Middle frontal gyrus (tissue), 1 donor: ENCODE data around the gene KHNYN.
"Not testable (repeated sequence)": the region's sequence is repeated elsewhere in the genome, so short reads cannot be mapped to it uniquely, and the experiment has no call there.

ENCODE experiments used
- DNase-seq: peaks from one replicate; pipeline ENCODE4 v3.0.0-alpha.2; 2015; ENCODE audit warnings: low spot score; ENCODE audit errors: extremely low spot score

KHNYN gene

DNA sequence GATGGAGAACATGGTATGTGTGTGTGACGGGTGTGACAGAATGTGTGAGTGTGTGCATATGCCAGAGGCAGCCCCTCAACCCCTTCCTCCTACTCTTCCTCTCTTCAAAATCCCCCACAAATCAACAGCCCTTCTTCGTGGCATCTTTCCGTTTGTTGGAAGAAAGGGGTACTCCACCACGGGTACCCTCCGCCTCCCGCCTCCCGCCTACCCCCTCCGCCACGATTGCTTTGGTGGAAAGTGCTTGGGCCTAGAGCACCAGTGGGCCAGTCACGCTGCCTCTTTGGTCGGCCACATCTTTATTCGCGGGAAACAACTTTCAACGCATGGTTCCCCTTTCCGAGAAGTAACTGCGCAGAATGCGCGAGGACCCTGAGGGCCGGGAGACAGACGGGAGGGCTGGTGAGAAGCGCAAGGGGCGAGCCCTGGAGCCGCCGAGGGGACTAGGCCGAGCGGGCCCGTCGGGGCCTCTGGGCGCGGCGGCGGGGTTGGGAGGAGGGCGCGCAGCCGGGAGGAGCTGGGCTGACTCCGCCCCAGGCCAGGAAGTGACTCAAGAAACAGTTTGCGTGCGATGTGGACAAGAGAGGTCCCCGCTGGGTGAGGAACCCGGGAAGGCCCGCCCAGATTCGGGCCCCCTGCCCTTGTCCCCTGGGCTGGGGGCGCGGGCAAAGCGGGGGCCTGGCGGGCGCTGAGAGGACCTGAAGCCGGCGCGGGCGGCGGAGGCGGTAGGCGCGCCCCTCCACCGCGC is at the start of gene KHNYN, which contains the start of gene CBLN3:
KHNYN (plus strand) TSS at position 560 of the 748 bp plus-strand sequence. CDS start 777 bp downstream, outside the sequence.
CBLN3 (minus strand) TSS at position 274 of the 748 bp plus-strand sequence. CDS start 614 bp downstream, outside the sequence.
- DNase-seq, result peak; percentile 62

DNA sequence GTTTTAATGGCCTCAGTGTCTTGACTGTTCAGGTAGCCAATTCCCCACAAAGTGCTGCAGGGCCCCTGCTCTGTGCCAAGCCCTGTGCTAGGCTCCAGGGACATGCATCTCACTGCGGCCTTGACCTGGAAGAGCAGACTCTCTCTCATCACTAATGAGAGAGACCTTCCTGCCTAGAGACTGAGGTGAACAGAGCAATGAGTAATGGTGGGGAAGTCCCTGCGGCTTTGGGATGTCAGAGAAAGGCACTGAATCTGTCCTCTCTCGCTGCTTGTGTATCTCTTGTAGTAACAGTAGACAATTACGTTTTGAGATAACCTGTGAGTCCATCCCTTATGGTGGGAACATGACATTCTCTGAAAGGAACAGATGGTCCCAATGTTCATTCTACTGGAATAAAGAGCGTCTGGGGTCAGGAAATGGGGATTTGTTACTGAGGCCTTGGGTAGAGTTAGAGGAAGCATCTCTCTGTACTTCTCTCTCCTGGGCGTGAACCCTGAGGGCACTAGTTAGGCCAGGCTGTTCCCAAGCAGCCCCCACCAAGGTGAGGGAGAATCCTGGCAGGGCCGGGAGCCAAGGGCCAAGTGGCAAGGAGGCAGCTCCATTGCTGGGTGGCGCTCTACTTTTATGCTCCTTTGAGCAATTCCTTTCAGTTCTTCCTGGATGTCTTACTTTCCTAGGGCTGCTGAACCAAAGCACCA is 48.2 kb upstream of the KHNYN start:
- DNase-seq, result no peak

DNA sequence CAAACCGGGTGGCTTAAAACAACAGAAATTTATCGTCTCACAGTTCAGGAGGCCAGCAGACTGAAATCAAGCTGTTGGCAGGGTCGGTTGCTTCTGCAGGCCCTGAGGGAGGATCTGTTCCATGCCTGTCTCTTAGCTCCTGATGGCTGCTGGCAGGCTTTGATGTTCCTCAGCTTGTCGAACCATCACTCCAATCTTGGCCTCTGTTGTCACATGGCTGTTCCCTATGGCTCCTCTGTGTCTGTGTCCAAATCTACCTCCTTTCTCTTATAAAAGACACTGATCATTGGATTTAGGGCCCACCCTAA is 47.7 kb upstream of the KHNYN start:
- DNase-seq, result no peak

DNA sequence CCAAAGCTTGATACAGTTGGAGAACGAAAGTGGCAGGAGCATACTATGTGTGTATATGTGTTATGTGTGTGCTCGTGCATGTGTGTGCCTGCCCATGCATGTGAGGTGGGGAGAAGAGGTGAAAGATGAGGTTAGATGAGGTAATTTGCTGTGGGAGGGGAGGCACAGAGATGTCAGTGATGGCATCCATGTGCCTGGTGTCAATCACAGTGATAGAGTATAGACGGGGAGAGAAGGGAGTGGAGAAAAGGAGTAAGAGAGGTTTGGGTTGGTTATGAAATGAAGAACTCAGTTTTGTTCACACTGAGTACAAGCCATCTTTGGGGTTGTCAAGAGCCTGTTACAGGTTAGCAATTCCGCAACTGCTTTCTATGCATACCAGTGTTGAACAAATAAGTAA is 45.6 kb upstream of the KHNYN start:
- no peak for DNase-seq

DNA sequence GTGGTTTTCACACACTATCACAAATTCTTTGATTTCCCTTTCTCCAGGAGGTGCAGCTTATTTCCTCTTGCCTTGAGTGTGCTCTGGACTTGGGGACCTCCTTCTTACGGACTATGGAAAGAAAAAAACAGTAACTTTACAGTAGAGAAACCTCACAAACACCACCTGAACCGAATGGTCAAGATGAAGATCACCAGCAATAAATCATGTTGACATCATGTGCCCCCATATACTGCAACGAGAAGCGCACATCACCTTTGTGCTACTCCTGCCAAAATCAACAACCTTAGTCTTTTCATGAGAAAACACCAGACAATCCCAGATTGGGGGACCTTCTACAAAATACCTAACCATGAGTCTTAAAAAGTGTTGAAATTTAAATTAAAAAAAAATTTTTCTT is 44.2 kb upstream of the KHNYN start:
- DNase-seq, result no peak

DNA sequence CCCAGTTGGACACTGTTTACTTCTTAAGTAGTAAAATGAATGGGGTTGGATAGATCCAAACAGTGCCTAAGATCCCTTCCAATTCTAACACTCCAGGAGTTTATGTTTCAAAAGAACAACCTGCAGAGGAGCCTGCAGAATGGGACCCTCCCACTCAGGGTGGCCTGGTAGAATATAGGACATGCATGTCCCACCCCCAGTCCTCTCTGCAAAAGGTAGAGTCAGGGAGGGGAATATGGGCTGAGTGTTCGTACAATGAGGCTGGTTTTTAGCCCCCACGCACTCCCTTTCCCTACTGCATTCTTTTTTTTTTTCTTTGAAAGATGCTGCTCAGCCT is 42.8 kb upstream of the KHNYN start:
- no peak for DNase-seq

DNA sequence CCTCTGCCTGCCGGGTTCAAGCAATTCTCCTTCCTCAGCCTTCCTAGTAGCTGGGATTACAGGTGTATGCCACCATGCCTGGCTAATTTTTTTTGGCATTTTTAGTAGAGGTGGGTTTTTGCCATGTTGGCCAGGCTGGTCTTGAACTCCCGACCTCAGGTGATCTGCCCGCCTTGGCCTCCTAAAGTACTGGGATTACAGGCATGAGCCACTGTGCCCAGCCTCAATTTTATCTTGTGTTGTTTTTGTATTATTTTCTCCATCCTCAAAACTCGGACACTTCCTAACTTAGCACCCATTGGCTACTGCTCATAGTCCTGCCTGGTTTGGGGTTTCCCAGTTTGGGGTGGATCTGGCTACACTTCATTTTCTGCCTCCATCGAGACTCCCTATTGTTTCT is 42.2 kb upstream of the KHNYN start:
- not testable (repeated sequence) for DNase-seq

DNA sequence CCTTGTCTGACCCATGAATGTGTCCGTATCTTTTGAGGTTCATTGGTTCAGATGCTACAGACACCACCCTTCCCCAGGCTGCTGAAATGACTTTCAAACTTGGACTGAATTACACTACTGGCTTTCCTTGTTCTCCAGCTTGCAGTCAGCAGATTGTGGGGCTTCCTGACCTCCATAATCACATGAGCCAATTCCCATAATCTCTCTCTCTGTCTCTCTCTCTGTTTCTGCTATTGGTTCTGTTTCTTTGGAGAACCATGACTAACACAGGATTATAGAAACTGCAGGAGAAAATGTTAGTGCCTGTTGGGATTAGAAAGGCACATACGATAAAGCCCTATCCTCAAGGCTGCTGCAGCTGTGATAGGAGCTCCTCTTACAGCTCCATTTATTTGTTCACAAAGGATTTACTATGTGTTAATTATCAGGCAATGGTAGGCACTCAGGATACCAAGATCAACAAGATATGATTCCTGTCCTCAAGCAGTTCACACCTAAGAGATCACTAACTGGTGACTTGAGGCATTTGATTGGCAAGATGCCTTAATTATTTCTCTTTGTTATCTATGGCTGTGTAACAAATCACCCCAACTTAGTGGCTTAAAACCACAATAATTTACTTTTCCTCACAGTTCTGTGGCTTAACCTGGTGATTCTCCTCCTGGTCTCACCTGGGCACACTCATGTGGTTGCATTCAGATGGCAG is 41.1 kb upstream of the KHNYN start:
- no peak for DNase-seq

DNA sequence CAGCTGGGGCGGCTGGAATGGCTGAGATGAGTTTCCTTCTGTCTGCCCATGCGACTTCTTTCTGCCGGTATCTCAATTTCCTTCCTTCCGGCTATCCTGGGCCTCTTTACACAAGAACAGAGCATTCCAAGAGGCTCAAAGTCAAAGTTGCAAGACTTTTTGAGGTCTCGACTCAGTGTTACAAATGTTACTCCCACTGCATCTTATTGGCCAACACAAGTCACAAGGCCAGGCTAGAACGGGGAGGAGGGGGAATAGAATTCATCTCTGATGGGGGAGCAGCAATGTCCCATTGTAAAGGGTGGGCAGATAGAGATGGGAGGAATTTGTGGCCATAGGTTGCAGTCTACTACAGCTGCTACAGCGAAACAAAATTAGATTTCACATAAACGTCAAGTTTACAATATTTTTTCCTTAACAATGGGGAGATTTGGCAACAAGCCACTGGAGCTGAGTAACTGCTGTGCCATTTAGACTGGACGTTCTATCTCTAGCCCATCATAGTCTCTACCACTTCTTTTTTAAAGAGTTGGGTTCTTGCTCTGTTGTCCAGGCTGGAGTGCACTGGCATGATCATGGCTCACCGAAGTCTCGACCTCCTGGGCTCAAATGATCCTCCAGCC is 40.4 kb upstream of the KHNYN start:
- no peak for DNase-seq

DNA sequence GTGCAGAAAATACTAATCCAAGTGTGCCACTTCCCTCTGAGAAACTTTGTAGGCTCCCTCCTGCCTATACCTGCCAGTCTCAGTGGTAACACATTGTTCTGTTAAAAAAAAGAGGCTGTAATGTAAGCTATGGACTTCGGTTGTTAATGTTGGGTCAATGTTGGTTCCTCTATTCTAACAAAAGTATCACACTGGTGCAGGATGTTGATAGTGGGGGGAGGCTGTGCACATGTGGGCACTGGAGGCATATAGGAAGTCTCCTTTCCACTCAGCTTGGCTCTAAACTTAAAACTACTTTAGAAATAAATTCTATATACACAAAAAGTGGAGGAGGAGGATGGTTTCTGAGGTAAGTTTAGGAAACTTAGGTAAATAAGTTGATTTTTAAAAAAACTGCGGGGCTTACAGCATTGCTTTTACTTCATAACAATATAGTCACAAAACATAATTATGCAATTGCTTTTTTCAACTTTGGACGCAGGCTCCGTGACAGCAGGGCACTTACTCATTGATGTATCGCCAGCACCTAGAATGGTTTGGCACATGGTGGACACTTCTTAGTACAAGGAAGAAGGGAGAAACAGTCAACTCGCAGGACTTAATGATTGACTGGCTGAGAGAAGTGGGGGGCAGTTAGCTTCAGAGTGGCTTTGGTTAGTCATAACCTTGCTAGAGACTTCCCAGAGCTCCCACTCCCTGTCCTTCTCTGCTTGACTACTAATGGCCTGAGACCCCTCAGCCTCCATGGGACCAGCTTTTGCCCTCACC is 38.9 kb upstream of the KHNYN start:
- no peak for DNase-seq

DNA sequence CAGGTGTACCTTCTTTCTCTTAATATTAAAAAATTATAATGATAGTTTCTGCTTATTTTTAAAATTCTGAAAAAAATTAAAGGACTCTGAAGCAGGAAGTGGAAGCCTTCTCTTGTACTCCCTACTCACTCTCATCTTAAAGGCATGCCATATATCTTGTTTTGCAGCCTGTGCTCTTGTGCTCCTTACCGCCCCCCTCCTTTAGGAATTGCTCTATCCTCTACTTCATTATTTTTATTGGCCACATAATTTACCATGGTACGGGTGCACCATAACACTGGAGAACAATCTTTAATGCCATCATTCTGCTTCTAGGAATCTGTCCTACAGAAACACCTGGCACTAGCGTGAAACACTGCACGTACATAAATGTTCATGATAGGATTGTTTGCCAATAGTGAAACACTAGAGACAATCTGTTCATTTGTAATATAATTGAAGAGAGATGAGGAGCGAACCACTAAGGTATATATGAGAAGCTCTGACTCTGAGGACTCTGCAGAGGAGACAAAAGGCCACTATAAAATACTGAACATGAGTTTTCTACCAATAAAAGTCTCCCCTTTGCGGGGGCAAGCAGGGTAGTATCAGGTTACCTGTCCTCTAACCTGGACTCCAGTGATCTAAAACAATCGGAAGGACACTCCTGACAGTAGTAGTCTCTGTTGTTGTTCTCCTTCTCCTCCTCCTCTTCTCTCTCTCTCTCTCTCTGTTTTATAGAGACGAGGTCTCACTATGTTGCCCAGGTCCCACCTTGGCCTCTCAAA is 37.2 kb upstream of the KHNYN start:
- DNase-seq, result no peak

DNA sequence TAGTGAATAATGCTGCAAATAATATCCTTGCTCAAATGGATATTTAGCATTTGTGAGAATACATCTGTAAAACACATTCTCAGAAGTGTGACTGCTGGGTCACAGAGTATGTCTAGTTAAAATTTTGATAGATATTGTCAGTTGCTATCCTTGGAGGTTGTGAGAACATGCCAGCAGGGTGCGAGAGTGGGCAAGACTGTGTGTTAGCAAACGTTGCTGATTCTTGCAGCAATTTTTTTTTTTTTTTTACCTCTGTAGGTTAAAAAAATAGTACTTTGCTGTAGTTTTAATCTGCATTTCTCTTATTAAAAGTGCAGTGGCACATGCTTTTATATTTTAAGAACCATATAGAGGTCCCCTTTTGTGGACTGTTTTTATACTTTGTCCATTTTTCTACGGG is 35.5 kb upstream of the KHNYN start:
- no peak for DNase-seq

DNA sequence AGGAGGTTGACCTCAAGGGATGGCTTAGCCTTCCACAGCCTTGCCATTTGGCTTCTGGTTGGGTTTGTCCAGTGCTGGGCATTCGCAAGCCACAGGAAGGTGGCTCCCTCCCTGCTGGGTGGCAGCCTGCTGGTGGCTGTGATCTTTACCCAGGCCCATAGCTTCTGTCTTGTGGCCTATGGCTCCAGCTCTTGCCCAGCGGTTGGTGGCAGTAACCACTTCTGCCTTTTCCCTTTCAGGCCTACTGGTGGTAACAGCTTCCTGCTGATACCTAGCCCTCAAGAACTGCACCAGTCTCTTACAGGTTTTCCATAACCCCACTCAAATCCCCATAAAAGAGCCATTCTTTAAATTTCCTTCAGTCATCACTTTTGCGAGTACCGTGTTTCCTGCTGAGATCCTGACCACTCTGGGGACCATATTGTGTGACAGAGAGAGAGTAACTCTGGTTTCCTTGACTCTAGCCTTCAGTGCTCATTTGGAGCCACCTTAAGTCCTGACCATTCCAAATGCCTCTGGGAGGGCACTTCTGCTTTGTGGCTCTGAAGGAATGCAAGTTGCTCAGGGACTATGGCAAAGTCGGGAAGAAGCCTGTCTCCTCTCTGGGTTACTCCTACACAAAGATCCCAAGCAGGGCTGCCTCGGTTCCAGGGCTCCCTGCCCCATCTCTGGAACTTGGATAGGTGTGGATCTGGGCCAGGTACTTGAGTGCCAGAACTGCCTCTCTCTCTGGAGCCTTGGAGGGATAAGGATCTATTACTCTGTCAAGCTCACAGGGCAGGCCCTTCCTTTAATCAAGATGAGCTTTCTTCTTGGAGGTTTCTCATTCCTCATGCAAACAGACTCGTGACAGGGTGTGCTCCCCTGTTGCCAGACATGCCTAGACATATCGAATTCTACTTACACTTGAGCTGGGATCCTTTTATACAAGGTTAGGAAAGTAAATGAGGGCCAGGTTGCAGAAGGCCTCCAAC is 33.9 kb upstream of the KHNYN start:
- no peak for DNase-seq

DNA sequence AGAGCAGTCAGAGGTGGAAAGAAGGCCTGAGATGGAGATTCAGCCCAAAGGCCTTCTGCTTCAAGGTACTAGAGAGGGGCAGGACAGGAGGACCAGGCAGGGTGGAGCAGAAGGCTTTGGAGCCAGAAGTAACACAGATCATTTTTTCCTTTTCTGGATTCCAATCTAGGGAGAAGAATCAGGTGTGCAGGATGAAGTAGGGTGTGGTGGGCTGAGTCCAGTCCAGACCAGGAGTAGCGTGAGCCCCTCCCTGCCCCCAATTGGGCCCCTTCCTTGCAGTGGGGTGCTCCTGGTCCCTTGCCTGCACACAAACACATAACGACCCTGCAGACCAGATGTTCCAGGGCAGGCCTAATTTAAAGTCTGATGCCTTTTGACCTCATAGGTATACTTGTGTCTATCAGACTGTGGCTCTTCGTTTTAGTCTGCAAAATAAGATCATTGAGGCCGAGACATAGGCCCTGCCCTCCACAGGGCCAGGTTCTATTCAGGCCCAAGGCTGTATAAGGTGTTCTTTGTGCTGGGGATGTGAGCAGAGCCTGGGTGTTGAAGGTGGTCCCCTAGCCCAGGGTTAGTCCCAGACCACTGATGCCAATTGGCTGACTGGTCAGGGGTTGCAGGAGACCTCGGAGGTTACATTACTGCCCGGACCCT is 32.0 kb upstream of the KHNYN start:
- no peak for DNase-seq

DNA sequence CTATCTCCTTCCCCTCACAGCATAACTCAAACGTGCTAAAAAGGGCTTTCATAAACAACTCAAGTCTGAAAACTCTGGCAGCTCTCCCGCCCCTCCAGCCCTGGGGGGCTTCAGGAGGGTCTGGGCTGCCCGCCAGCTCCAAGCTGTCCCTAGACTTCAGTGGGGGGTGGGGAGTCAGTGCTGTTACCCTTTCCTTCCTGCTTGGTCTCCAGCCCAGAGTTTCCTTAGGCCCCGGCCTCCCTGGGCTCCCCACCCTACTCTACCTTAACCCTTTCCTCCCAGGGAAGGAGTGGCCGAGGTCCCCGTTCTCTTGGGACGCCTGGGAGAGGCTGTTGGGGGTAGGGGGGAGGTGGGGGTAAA is 31.5 kb upstream of the KHNYN start:
- DNase-seq, result no peak

DNA sequence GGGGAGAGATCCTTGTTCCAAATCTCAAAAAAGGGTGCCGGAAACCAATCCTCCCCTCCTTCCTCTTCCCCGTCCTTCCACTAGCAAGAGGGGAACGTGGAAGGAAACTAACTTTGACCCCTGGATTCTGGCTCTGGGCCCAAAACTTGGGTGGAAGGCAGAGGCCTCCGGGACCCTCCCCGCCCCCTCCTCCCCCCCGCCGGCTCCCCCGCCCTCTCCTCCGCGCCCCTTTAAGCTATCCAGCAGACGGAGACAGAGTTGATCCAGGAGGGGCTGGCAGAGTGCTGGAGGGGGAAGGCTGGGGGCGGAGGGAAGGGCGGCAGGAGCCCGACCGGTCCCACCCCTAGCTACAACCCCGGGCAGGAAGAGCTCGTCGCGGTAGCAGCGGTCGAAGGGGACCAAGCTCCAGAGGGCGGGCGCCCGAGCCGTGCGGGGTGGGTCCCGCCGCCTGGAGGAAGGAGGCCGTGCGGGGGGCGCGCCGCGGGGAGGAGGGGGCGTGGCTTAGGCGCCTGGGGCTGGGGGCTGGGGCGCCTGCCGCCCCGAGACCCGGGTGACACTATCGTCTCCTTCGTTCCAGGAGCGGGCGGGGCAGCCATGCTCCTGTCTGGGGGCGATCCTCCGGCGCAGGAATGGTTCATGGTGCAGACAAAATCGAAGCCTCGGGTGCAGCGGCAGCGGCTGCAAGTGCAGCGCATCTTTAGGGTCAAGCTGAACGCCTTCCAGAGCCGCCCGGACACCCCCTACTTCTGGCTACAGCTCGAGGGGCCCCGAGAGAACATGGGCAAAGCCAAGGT is 30.9 kb upstream of the KHNYN start, which contains the start of gene NYNRIN:
NYNRIN (plus strand) TSS at position 351 of the 794 bp plus-strand sequence; CDS start at position 595, 244 bp downstream.
- DNase-seq, result no peak

DNA sequence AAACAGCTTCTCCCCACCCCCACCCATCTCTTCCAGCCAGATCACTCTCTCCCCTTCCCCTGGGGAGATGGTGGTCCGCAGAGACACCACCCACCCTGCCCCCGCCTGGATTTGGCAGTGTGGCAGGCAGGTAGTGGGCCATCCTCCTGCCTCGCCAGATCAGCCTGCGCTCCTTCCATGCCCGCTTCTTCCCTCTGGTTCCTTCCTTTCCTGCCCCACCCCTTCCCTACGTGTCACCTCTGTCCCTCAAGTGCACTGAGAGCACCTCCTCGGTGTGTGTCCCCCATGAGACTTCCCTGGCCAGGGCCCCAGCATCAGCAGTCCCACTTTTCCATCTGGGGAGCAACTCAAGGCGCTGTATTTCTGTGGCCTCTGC is 30.3 kb upstream of the KHNYN start:
- no peak for DNase-seq
